ENCODE data around the gene SLC25A30. TPM values are rescaled to one million over a fixed set of nuclear protein-coding genes. Genes with fewer than 3 reads are reported as not detected.

The SLC25A30 gene
- total RNA-seq, result 33.2 and 53.7 TPM in 2 replicates

GRCh38 chr13:45417790-45418534 lies at the start of gene SLC25A30:
Gene SLC25A30, minus strand, starts transcription at chr13:45418373. Its CDS starts 6,948 bp downstream, at chr13:45411425.
- peak; percentile 96 for DNase-seq

GRCh38 chr13:45466359-45466758 lies 48.2 kb upstream of the SLC25A30 start:
- DNase-seq, result no peak

- peak; percentile 98 for DNase-seq
Observed at GRCh38 chr13:45464687-45465453, 46.7 kb upstream of the SLC25A30 start, which contains the start of gene COG3. Gene COG3, plus strand, starts transcription at chr13:45464939. Its CDS starts 98 bp downstream, at chr13:45465037.

DNA sequence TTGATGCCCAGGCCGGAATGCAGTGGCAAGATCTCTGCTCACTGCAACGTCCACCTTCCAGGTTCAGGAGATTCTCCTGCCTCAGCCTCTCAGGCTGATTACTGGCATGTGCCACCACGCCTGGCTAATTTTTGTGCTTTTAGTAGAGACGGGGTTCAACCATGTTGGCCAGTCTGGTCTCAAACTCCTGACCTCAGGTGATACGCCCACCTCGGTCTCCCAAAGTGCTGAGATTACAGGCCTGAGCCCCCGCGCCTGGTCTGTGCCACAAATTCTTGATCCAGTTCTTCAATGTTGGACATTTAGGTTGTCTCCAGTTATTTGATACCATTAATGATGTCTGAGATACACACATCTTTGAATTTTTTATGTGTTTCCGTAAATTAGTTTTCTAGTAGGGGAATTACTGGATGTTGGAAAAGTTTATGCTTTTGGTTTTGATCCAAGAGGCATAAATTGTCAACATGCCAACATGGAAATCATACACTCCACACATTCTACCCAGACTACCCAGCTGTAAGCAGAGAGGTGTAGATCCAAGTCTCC lies 46.0 kb upstream of the SLC25A30 start:
- no peak for DNase-seq

- peak; percentile 51 for DNase-seq
Observed at GRCh38 chr13:45456196-45456972, 38.2 kb upstream of the SLC25A30 start.

GRCh38 chr13:45454204-45454603 lies 36.0 kb upstream of the SLC25A30 start:
- DNase-seq, result no peak

GRCh38 chr13:45451282-45451681 lies 33.1 kb upstream of the SLC25A30 start:
- DNase-seq, result no peak

GRCh38 chr13:45448965-45449559 lies 30.9 kb upstream of the SLC25A30 start:
- no peak for DNase-seq

- DNase-seq, result no peak
Observed at GRCh38 chr13:45447050-45447661, 29.0 kb upstream of the SLC25A30 start.

- DNase-seq, result no peak
Observed at GRCh38 chr13:45446181-45446580, 28.0 kb upstream of the SLC25A30 start.

DNA sequence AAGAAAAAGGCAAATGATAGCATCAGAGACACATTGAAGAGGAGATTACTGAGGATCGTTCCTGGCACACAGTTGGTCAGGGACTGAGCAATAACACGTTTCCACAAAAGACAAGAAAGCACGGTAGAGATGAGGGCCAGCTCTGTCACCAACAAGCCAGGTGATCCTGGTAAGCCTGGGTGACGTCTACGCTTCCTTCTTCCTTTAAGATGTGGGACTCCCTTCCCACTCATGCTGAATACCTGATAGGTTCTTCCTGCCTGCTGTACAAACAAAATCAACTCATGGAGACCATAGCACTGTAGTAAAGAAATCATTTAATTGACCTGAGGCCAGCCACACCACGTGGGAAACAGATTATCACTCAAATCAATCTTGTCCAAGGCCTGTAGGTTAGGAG lies 26.9 kb upstream of the SLC25A30 start:
- DNase-seq, result no peak

GRCh38 chr13:45441633-45442032 lies 23.5 kb upstream of the SLC25A30 start:
- DNase-seq, result peak; percentile 50

DNA sequence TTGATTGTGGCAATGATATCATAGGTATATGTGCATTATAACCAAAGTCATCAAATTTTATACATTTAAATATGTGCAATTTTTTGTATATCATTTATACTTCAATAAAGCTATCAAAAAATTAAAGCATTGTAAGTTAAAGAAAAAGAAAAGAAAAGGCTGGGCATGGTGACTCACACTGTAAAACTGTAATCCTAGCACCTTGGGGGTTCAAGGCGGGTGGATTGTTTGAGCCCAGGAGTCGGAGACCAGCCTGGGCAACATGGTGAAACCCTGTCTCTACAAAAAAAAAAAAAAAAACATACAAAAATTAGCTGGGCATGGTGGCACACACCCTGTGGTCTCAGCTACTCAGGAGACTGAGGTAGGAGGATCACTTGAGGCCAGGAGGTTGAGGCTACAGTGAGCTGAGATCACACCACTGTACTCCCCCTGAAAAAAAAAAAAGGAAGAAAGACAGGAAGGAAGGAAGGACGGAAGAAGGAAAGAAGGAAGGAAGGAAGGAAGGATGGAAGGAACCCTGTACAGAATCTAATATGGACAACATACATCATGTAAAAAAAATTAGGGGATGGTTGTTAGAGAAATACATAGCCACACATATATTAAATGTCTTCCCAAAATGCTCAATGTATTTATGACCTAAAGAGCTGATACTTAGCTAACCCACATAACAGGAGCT lies 21.7 kb upstream of the SLC25A30 start:
- DNase-seq, result no peak

DNA sequence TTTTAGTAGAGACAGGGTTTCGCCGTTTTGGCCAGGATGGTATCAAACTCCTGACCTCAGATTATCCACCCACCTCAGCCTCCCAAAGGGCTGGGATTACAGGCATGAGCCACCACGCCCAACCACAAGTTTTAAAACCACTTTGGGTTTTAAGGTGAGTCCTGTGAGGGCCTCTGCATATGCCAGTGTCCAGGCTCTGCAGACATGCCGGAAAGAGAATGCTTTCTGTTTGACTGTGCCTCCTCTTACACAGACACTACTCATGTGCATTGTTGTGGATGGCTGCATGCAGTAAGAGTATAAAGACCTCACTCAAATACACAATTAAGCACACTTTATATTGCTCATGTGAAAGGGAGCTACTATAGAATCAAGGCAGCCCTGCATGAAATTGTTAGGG lies 20.8 kb upstream of the SLC25A30 start:
- no peak for DNase-seq

GRCh38 chr13:45437947-45438346 lies 19.8 kb upstream of the SLC25A30 start:
- no peak for DNase-seq

DNA sequence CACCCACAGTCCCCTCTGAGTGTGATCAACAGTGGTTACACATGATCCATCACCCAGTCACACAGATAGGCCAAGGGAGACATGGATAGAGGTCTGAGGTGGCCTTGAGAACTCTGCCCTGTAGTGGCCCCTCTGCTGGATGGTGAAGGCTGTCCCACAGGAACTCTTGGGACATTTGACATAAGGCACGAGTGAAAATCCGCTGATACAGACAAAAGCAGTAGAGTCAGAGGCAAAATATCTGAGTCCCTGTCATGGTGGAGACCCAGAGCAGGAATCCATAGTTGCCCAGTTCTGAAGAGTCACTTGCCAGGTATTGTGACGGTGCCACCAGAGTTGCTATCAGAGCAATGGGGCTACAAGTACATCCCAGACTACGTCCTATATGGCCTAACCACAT lies 18.8 kb upstream of the SLC25A30 start:
- DNase-seq, result no peak

DNA sequence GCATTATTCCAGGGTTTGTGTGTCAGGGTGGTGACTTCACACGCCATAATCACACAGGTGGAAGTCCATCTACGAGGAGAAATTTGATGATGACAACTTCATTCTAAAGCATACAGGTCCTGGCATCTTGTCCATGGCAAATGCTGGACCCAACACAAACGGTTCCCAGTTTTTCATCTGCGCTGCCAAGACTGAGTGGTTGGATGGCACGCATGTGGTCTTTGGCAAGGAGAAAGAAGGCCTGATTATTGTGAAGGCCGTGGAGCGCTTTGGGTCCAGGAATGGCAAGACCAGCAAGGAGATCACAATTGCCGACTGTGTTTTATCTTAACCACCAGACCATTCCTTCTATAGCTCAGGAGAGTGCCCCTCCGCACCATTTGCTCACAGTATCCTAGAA lies 18.2 kb upstream of the SLC25A30 start:
- DNase-seq, result no peak

DNA sequence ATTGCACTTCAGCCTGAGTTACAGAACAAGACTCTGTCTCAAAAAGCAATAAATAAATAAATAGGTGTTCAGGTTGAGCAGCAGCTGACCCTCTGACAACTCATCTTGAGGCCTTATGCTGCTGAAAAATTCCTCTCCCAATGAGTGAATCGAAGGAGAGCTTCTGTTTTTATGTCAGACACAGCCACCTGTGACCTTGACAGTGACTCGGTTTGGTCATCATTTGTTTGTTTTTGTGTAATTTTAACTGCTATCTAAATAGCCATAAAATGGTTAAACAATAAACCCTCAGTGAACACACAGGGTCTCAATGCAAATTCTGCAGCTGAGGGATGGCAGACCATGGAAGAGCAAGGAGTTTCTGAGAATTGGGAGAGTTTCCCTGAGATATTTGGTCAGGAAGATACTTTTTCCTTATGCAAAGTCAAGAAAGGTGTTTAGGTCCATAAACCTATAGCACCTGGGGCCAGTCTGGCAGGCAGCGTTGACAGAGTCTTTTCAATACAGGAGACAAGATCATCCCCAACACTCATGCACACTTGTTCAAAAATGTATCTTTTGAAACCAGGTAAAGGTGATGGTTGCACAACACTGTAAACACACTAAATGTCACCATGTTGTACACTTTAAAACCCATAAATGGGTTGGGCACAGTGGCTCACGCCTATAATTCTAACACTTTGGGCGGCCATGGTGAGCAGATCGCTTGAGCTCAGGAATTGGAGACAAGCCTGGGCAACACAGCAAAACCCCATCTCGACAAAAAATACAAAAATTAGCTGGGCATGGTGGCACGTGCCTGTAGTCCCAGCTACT lies 16.6 kb upstream of the SLC25A30 start:
- no peak for DNase-seq

GRCh38 chr13:45433381-45433790 lies 15.2 kb upstream of the SLC25A30 start:
- DNase-seq, result no peak

DNA sequence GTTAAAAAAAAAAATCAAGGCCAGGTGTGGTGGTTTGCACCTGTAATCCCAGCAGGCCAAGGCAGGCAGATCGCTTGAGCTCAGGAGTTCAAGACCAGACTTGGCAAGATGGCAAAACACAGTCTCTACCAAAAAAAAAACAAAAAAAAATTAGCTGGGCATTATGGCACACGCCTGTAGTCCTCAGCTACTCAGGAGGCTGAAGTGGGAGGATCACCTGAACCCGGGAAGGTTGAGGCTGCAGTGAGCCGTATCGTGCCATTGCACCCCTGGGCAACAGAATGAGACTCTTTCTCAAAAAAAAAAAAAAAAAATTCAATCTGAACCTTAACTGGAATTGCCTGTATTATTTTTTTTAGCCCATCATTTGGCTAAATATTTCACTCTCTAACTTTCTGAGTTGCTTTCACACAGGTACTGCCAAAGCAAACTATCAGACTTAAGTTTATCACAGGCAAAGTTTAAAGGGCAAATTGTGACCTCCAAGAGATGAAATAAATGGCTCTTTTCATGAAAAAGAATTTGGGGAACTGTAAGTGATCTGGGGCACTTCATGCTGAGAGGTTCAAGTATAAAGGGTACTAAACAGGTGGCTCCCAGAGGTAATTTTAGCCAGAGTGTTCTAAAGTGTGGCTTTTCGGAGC lies 14.7 kb upstream of the SLC25A30 start:
- DNase-seq, result no peak
